Ramos (cell line): ENCODE measurements around the gene CANT1.

Experiments used
- in situ Hi-C: fragments of 300-500 bp; cut with MboI; formaldehyde crosslinking; loops from one replicate; pipeline ENCODE4 v1.14.3; 2022; ENCODE audit warnings: low sequenced_read_pairs; ENCODE audit not compliant: unreplicated experiment

Gene CANT1

GRCh38 chr17:78981010-78981888 is 28.3 kb downstream of the CANT1 start:
- in situ Hi-C loops, result no loop called here

GRCh38 chr17:78980624-78980972 is 29.0 kb downstream of the CANT1 start:
- in situ Hi-C loops, result no loop called here

GRCh38 chr17:78979780-78980623 is 29.6 kb downstream of the CANT1 start, which contains the start of gene LGALS3BP:
Gene LGALS3BP (minus strand): TSS chr17:78979923. CDS start chr17:78977191, 2,732 bp downstream.
- in situ Hi-C loops, result no loop called here

GRCh38 chr17:78977997-78978973 is 31.3 kb downstream of the CANT1 start:
- in situ Hi-C loops, result no loop called here

GRCh38 chr17:78977681-78977943 is 32.0 kb downstream of the CANT1 start:
- in situ Hi-C loops, result no loop called here

- in situ Hi-C loops, result no loop called here
These were observed 32.5 kb downstream of the CANT1 start for GRCh38 chr17:78976907-78977680.

- in situ Hi-C loops, result no loop called here
These were observed 34.7 kb downstream of the CANT1 start for GRCh38 chr17:78974635-78975591.

GRCh38 chr17:78973792-78974520 is 35.6 kb downstream of the CANT1 start:
- in situ Hi-C loops, result no loop called here

GRCh38 chr17:78973196-78973595 is 36.4 kb downstream of the CANT1 start:
- in situ Hi-C loops, result no loop called here

GRCh38 chr17:78972507-78973105 is 37.0 kb downstream of the CANT1 start:
- in situ Hi-C loops, result no loop called here

GRCh38 chr17:78971756-78972506 is 37.6 kb downstream of the CANT1 start:
- in situ Hi-C loops, result no loop called here

GRCh38 chr17:78970834-78971755 is 38.5 kb downstream of the CANT1 start:
- in situ Hi-C loops, result no loop called here

- in situ Hi-C loops, result loop anchor here (5.0 kb wide), 1 partner anchor 98 kb away; no protein-coding TSS in a partner anchor
These were observed 39.7 kb downstream of the CANT1 start for GRCh38 chr17:78969865-78970264.

- in situ Hi-C loops, result loop anchor here (5.0 kb wide), 1 partner anchor 96 kb away; no protein-coding TSS in a partner anchor
These were observed 41.7 kb downstream of the CANT1 start for GRCh38 chr17:78967782-78968362.
